ENCODE measurements around the gene MAP1A.

Gene MAP1A

DNA sequence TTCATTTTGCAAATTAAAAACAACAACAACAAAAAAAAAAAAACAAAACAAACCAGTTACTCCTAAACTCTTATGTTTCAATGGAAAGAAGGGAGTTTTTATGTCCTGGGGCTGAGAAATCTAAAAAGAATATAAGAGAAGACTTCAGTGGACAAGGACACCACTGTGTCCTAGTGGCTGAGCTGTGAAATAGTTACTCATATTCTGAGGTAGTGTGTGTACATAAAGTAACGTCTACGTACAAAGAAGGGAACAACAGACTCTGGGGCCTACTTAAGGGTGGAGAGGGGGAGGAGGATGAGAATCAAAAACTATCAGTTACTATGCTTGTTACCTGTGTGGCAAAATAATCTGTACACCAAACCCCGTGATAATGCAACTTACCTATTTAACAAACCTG lies 18.4 kb upstream of the MAP1A start:
- no peak overlapping the region for H3K4me3 ChIP-seq (ENCODE audit: low read depth, low read length)
- TF ChIP-seq, protein P1, sequence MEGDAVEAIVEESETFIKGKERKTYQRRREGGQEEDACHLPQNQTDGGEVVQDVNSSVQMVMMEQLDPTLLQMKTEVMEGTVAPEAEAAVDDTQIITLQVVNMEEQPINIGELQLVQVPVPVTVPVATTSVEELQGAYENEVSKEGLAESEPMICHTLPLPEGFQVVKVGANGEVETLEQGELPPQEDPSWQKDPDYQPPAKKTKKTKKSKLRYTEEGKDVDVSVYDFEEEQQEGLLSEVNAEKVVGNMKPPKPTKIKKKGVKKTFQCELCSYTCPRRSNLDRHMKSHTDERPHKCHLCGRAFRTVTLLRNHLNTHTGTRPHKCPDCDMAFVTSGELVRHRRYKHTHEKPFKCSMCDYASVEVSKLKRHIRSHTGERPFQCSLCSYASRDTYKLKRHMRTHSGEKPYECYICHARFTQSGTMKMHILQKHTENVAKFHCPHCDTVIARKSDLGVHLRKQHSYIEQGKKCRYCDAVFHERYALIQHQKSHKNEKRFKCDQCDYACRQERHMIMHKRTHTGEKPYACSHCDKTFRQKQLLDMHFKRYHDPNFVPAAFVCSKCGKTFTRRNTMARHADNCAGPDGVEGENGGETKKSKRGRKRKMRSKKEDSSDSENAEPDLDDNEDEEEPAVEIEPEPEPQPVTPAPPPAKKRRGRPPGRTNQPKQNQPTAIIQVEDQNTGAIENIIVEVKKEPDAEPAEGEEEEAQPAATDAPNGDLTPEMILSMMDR (IDR thresholded peaks at IDR 0.05; ENCODE audit: low read depth, low read length): no peak
- no peak for DNase-seq (ENCODE audit: low read depth, low spot score)
- in situ Hi-C loops (cut with HindIII; ENCODE audit: low sequenced_read_pairs): no loop called here

DNA sequence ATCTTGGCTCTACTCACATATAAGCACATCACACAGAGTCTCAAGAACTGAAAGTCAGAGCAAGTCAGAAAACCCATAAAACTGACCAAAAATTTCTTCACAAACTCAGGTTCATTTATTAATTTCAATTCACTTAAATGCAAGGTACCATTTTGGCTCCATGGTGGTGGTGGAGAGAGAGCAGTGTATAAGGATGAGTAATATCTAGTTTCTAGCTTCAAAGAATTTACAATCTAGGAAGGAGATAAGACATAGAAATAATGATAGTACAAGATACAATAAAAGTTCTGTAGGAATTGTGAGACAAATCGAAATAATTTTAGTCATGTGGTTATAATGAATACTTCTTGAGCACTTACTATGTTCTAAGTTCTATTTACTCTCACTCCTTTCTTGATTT lies 17.8 kb upstream of the MAP1A start:
- in situ Hi-C loops (cut with HindIII; ENCODE audit: low sequenced_read_pairs): no loop called here
- DNase-seq (ENCODE audit: low read depth, low spot score): no peak
- H3K4me3 ChIP-seq (ENCODE audit: low read depth, low read length): no peak overlapping the region
- TF ChIP-seq, protein P1 (IDR thresholded peaks at IDR 0.05; ENCODE audit: low read depth, low read length): no peak

DNA sequence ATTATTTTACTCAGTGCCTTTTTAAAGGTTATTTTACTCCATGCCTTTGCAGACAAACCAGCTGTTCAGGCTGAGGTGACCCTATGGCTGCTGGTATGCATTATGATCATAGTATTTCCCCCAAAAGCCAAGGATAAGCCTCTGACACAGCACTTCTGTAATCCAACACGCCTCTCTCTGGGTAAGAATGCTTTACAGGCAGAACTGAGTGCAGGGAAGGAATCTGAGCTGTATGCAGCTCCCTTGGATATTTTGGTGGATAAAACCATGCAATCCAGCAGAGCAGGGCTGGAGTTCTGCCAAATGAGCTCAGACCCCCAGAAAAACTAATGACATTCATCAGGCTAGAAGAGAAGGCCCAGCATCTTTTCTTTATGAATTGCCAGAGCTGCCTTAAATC lies 11.7 kb upstream of the MAP1A start:
- TF ChIP-seq, protein P1 (IDR thresholded peaks at IDR 0.05; ENCODE audit: low read depth, low read length): no peak
- DNase-seq (ENCODE audit: low read depth, low spot score): peak; percentile 70
- in situ Hi-C loops (cut with HindIII; ENCODE audit: low sequenced_read_pairs): no loop called here
- no peak overlapping the region for H3K4me3 ChIP-seq (ENCODE audit: low read depth, low read length)

DNA sequence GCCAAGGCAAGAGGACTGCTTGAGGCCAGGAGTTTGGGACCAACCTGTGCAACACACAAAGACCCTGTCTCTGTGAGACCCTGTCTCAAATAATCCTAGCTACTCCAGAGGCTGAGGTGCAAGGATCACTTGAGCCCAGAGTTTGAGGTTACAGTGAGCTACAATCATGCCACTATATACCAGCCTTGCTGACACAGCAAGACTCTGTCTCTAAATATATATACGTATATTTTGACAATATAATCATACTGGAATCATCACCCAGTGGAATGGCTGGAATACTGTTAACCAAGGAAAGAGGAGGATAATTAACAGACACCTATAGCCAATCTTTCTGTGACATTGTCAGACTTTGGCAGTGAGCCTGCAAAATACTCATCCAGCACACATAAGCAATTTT lies 9.0 kb upstream of the MAP1A start:
- in situ Hi-C loops (cut with HindIII; ENCODE audit: low sequenced_read_pairs): no loop called here
- no peak for DNase-seq (ENCODE audit: low read depth, low spot score)
- TF ChIP-seq, protein P1 (IDR thresholded peaks at IDR 0.05; ENCODE audit: low read depth, low read length): no peak
- H3K4me3 ChIP-seq (ENCODE audit: low read depth, low read length): no peak overlapping the region

DNA sequence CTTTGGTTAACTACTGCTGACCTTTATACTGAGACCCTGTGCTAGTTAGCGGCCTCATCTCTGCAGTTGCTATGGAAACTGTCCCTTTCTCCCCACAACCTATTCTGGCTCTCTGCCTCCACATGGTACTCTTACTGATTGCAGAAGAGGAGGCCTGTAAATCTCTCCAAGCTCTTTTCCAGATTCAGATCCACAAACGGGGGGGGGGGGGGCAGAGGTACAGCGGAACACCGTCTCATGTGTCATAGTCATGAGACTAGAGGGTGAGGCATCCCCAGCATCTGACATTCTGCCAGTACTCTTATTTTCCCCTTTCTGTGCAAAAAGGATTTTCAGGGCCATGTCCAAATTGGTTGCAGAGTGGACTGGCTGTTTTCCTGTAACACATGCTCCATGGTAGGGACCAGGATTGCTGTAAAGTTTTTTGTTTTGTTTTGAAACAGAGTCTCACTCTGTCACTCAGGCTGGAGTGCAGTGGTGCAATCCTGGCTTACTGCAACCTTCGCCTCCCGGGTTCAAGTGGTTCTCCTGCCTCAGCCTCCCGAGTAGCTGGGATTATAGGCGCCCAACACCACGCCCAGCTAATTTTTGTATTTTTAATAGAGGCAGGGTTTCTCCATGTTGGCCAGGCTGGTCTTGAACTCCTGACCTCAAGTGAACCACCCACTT lies 8.3 kb upstream of the MAP1A start:
- H3K4me3 ChIP-seq (ENCODE audit: low read depth, low read length): no peak overlapping the region
- in situ Hi-C loops (cut with HindIII; ENCODE audit: low sequenced_read_pairs): no loop called here
- DNase-seq (ENCODE audit: low read depth, low spot score): no peak
- TF ChIP-seq, protein P1 (IDR thresholded peaks at IDR 0.05; ENCODE audit: low read depth, low read length): no peak

DNA sequence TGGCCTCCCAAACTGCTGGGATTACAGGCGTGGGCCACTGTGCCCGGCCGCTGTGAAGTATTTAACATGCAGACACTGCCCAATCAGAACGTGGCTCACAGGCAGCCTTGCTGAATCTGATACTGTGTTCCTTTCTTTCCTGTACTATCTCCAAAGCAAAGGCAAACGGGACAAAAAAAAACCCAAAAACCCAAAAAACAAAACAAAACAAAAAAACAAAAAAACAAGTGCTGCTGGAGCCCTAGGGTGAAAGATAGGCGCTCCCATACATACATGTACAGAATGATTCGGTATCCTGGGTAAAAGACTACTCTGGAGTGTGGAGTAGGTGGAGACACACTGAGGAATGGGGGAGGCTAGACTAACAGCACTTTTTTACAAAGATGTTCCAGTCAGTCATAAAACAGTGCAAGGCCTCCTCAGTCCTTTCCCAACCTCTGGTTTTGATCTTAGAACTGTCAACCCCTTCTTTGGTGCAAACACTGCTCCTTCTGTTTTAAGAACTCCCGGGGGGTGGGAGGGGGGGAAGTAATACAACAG lies 7.7 kb upstream of the MAP1A start:
- TF ChIP-seq, protein P1 (IDR thresholded peaks at IDR 0.05; ENCODE audit: low read depth, low read length): no peak
- in situ Hi-C loops (cut with HindIII; ENCODE audit: low sequenced_read_pairs): no loop called here
- H3K4me3 ChIP-seq (ENCODE audit: low read depth, low read length): peak overlapping the region; percentile 55
- no peak for DNase-seq (ENCODE audit: low read depth, low spot score)
